ENCODE measurements around the gene PTCHD4.

Gene PTCHD4

DNA sequence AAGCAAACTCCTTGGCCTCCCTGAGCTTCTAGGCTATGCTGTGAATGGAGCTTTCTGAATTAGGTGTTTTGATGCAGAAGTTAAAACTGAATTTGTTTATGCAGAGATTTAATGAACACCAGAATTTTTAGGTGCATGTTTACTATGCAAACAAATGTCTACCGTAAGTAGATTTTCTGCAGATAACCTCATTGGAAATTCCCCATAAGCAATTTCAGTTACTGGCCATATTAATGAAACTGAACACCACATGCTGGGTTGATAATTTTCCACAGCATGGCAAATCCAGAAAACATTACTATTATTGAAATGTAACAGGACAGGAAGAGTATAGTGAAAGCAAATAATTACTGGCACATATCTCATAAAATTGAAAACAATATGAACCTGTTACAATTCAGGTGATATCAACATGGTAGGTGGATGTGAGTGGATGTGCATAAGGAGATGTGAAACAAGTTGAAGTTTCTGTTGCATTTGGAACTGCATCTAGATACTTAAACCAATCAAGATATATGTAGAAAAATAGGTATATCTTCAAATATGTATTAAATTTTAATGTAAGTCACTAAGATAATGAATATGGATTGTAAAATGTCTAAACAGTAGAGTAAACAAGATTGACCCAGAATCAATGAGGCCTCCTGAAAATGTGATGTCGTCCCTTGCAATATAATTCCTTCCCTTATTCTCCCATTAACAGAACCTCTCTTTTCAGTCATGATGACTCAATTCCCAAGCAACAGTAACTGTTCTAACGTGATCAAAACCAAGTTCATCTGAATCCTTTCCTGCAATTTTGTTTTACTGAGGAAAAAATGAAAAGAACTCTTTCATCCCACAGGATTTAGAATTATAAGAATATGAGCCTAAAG is 11.0 kb downstream of the PTCHD4 start:
- DNase-seq (ENCODE audit: low spot score), result no peak

DNA sequence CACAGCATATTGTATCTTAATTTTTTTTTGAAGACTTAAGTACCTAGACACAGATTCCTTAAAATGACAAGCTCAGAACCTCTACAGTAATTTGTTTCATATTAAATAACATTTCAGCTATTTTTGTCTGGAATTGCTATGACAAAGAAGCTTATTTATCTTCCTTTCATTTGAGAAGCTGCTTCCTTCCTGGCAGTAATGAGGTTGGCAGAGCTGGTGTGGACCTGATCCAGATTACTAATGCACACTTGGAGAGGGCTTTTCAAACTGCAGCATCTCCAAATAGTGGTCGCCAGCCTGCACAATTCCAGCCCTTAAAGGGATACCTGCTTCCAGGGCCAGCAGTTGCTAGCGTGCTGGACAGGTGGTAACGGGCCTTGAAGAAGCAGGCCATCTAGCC is 12.1 kb downstream of the PTCHD4 start:
- no peak for DNase-seq (ENCODE audit: low spot score)

DNA sequence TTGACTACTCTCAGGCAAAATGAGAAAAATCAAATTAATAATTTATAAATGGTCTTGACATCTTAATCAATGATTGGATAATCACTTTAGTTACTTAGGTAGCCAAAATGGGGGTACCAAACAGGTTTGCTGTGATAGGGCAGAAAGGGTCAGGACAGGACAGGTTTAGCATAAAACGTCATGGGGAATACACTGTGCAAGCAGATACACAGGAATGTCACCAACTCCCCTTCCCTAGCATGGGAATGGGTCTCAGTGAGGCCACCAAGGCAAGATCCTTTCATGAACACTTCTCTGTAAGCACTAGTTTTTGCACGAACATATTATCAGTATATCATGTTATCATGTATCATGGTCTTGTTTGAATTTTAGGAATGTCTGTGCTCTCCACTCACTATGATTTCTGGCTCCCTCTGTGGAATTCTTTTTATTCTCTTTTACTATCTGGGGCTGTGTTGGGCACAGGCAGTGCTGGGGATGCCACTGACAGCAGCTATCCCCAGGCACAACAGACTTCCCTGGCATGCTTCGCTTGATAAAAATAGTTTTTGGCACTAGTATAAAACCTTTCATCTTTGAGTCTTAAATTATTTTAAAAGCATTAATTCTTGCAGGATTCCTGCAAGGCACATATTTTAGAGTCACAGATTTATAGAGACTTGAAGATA is 18.3 kb downstream of the PTCHD4 start:
- DNase-seq (ENCODE audit: low spot score), result no peak

DNA sequence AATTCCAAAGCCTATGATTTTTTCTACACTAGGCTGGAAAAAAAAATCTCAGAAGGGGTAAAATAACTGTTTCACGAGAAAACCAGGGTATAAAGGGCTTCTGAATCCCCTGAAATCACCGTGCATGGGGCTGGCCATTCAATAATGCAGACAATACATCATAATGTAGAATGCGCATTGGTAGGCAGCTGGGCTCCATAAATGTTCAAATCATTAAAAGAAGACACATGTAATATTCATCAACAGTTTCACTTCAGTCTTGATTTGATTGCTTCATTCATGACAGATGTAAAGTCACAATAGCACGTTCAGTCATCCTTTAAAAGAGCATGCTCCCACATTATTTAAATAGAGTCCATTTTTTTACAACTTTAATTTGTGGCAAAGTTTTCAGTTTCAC is 20.5 kb downstream of the PTCHD4 start:
- DNase-seq (ENCODE audit: low spot score), result no peak

DNA sequence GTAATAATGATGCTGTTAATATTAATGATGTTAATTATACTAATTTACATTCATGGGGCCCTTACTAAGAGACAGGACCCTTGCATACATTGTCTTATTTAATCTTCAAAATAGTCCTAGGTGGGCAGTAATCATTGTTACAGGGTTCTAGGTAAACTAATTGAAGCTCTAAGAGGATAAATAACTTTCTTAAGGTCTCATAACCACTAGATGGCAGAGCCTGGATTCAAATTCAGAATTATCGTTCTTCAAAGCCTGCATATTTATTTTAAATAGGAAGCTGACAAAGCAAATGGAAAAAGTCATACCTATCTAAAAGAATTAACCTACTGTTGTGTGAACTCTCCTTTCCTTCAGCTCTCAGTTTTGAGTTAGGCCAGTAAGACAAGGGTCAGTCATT is 23.5 kb downstream of the PTCHD4 start:
- DNase-seq (ENCODE audit: low spot score), result no peak

DNA sequence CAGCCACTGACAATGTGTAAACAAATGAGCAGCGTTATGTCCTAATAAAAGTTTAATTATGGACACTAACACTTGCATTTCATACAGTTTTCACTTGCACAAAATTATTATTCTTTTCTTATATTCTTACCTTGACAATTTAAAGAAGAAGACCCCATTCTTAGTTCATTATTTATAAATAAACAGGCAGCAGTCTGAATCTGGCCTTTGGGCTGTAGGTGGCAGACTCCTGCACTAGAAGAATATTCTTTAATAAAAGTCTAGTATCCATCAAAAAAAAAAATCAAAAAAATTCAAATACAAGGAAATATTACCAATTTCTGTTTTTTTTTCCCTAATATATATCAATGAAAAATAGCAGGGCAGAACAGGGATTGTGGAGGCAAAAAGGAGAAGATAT is 24.8 kb downstream of the PTCHD4 start:
- no peak for DNase-seq (ENCODE audit: low spot score)

DNA sequence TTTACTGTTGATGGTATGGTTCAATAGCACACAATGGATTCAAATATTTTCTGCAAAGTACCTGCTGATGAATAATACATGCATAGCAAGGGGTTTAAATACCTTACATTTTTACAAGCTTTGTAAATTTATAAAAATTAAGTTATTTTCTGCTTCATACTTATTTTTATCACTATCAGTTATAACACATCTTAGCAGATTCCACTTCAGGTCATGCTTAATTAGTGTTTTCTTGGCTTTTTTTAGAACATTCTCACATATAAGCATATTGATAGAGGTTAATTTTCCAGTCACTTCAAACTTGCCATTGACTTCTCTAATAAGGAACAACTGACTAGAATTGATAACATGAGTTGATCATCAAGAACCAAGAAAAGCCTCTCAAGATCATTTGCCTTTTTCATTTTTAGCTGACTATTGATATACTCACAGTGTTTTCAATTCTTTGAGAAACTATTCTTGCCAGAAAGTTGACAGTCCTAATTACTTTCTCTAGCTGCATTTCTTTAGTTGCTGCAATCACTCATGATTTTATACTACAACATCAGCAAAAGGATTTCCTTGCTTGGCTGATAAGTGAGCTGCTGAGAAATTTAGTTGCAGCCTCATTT is 25.8 kb downstream of the PTCHD4 start:
- DNase-seq (ENCODE audit: low spot score), result no peak

DNA sequence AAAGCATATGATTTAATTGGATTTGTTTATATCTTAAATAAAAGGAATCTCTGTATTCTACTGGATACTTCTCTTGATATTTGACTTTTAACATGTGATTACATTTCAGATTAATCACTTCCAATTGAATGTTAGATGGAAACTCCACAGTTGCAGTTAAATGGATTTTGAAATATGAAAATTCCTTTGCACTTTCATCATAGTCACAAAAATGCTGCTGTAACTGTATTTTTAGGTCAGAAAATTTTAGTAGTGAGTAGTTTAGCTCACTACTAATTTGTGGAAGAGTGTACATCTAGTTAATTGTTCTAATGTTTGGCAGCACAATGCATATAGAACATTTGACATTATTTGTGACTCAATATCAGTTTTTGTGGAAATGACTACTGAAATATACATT is 26.8 kb downstream of the PTCHD4 start:
- DNase-seq (ENCODE audit: low spot score), result no peak

DNA sequence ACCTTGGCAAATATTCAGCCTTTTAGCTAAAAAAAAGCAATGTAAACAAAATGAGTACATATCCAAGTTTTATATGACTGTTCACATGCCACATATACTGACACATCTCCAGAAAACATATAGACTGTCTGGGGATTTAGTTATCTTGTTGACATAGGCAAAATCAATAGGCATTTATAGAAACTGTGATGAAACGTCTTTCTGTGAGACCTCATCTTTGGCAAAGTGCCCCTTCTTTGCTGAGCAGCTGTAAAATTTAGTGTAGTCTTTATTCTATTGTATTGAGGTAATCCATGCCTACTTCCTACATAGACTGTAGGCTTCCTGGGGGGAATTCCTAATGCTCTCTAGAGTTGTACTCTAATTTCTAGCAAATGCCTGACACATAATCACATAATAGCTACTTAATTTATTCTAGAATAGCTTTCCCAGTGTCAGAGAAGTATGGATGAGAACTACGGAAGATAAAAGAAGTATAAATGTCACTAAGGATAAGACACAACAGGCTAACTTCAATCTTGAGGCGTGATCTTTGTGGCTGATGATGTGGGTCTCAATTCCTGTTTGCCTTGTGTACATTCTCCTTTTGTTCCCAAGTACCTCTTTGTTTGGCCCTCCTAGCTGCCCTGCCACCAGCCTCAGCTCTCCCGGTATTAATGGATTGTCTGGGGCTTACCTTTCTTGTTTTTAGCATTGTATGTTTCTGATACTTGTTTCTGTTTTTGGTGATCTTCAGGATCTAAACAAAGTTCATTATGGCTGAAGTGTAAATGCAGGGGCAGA is 30.6 kb downstream of the PTCHD4 start:
- DNase-seq (ENCODE audit: low spot score), result no peak

DNA sequence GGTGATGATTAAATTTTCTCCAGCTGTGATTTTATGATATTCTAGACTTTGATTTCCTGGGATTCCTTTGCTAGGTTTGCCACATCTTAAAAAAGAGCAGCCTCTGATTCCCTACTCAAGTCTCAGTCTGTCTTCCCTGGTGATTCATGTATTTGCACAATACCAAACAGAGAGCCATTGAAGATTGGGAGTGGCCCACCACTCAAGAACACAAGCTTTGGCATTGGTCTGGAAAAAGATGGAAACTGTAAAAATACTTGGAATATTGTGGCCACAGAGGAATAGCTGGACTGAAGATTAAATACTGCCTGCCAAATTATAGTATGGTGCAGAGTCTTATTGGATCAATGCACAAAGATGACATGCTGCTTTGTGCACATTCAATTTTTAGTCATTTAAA is 32.9 kb downstream of the PTCHD4 start:
- DNase-seq (ENCODE audit: low spot score), result no peak

DNA sequence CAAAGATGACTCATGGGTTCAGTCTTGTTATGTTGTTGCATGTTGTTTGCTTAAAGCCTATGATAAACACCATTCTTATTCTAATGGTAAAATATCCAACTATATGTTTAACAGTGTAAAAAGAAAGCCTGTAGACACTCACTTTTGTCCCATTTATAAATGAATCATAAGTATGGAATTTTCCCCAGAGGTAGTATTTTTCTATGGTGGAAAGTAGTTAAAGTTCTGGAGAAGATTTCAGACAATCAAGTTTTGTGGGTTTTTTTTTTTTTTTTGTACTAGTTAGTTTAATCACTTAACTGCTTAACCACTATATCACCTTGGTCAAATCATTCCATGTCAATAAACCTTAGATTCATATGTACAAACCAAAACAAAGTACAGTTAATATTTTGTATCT is 35.8 kb downstream of the PTCHD4 start:
- no peak for DNase-seq (ENCODE audit: low spot score)

DNA sequence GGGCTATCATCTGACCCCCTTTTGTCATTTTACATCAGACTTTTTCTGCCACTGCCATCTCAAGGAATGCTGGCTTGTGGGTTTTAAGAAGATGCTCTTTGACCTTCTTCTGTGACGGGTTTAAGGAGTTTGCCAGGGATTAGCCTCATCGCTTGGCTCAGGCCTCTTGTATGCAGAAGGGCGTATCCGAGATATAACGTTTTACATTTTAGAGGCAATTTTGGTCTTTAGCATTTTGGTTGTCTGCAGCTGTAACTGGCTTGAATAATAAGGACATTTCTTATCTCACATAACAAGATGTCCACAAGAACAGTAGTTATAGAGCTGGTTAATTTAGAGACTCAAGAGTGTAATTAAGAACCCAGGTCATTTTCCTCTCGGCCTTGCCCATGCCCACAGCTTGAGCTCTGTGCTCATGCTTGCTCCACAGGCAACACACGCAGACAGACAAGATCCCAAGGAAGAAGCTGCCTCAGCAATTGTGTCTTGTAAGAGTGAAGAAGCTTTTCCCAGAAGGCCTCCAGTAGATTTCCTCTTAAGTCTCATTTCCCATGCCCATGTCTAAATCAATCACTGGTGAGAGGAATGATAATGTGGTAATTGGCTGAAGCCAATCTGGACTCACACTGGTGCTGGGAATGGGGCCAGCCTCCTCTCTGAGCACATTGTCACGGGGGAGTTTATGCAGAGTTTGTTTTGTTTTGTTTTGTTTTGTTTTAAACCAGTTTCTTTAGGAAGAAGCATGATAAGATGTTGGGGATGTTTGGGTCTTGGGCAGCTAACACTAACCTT is 36.8 kb downstream of the PTCHD4 start:
- DNase-seq (ENCODE audit: low spot score), result no peak

DNA sequence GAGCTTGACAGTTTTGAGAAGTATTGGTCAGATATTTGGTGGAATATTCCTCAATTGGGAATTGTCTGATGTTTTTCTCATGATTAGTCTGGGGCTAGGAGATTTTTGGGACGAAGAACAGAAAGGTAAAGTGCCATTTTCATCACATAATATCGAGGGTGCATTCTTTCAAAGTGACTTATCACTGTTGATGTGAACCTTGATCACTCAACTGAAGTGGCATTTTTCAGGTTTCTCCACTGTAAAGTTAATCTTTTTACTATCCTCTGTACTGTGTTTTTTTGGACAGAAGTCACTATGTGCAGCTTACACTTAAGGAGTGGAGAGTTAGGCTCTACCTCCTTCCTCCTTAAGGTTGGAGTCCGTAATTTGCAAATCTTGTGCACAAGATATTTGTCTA is 39.2 kb downstream of the PTCHD4 start:
- no peak for DNase-seq (ENCODE audit: low spot score)

DNA sequence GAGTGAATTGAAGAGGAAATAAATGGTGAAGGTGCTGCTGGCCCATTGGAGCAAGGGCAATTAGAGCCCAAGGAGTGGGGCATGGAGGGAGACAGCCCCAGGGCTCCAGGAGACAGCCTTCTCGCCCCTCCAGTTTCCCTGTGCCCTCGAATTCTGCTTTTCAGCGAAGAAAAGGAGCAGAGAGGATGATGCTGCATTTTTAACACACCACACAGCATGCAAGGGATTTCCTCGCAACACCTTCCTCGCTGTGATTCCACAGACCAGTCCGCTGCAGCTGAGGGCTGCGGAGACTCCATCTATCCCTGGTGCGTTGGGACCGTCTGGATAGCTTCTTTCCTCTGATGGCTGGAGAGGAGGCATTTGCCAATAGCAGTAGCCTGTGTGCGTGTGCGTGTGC is 41.7 kb downstream of the PTCHD4 start:
- no peak for DNase-seq (ENCODE audit: low spot score)

DNA sequence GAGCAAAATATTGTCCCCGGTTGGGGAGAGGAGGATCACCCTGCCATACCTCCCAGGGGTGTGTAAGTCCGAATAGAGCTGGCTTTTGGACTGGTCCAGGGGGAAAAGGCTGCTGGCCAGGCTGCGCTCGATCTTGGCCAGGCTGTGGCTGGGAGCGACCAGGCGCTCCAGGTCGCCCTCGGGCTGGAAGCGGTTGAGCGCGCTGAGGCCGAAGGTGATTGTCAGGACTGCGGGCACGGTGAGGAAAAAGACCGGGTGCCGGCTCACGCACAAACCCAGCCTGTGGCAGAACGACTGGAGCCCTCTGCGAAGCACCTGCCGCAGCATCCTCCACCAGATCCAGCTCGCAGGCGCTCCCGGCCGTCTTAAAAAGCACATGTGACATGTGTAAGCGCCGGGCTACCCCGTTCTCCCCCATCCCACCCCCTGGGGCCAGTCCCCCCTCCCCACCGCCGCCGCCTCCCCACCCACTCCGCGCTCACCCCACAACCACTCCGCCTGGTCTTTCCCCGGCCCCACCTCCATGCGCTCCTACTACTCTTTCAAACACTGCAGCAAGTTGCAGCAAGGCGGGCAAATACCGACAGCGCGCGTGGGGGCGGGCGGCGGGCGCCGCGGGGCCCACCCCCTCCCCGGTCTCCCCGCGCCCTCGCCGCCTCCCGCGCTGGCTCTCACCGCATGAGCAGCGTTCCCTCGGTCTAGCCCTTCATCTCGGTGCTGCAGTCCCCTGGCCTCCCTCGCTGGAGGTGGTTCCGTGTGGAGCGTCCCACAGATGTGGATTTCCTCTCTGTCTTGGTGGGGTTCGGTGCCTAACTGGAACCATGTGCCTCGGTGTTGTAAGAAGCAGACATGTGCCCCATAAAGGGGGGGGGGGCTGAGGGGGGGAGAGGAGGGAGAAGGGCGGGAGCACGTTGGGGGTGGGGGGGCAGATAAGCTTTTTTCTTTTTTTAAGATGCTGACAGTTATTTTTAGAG is 42.4 kb downstream of the PTCHD4 start:
- no peak for DNase-seq (ENCODE audit: low spot score)

DNA sequence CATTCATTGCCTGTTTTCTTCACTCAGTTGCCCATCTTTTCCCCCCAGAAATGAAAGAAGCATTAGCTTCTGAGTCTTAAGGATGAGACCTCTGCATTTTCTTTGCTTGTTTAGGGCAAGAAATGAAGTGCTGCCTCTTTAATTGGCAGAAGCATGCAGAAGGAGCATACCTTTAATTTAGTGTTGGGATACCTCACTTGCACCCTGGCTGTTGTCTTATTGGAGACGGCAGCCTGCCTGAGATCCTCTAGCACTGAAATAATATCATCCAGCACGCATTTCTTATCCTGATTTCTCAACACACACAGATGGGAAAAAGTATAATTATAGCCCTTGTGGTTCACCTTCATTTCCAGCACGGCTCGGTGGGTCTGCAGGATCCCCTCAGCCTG is 43.1 kb downstream of the PTCHD4 start:
- no peak for DNase-seq (ENCODE audit: low spot score)

DNA sequence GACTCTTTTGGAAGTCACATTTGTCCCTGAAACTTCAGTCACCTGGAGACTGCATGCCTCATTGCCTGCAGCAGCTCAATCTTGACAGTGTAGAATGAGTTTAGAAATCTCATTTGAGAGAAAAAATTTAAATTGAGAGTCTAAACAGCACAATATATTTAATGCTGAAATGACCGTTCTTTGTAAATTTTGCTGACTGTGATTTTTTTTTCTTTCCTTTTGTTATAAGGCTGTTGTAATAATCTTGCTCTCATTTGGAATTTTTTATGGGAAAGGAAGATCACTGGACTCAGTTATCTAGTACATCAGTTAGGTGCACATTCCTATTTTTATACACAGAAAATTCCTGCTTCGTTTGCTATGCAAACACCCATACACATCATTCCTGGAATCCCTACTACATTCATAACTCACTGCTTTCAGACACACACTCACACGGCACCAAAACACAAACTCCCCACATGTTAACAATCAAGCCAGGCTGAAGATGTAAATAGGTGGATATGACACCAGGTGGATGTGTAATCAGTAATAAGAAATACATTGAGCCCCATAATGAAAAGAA is 43.8 kb downstream of the PTCHD4 start:
- no peak for DNase-seq (ENCODE audit: low spot score)

DNA sequence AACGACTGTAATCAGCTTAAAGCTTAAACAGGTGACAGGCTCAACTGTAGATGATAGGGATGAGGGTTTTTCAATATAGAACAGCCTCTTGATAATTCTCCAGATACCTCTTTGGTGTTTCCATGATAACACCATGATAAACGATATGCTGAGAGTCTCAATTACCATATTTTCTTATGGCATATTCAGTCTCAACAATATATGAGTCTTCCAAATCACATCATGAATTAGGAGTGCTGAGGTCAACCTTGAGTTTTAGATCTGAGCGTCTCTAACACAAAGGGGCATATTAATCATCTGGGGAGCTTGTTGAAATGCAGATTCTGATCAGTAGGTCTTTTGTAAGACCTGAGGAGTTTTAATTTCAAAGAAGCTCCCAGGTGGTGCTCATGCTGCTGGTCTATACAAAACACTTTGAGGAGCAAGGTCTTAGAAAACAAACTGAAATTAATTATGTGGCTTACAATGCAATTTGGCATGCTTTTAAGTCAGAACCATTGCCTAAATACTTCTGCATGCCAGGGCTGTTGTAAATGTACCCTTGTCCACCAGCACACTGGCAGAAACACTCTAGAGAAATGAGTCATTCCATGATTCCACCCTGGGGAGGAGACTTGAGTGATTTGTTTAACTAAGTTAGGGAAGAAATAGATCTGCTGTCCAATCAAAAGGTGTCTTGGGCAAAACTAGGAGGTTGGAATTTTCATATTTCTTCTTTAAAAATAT is 49.6 kb downstream of the PTCHD4 start:
- DNase-seq (ENCODE audit: low spot score), result no peak
